Activated CD8-positive, alpha-beta memory T cell treated with anti-CD3 and anti-CD28 coated beads, Interleukin-2, amount 50 U/mL, for 4 hours (primary cell): ENCODE data around the gene FAAP100.
A peak's percentile ranks its signal among the peaks of the same experiment; 100 is the strongest.
"Not testable (repeated sequence)": the region's sequence is repeated elsewhere in the genome, so short reads cannot be mapped to it uniquely, and the experiment has no call there.

Source experiments
- DNase-seq: peaks from one replicate; pipeline ENCODE4 v3.0.0-alpha.2; 2020

The FAAP100 gene

GRCh38 chr17:81552244-81553017 lies at the start of gene FAAP100:
TSS of gene FAAP100 (minus strand) at chr17:81552353. CDS start at chr17:81552330, 23 bp downstream.
- peak; percentile 79 for DNase-seq

GRCh38 chr17:81601525-81602120 lies 49.5 kb upstream of the FAAP100 start:
- DNase-seq = peak; percentile 27

GRCh38 chr17:81599719-81600486 lies 47.8 kb upstream of the FAAP100 start:
- DNase-seq = no peak

GRCh38 chr17:81593105-81593871 lies 41.1 kb upstream of the FAAP100 start:
- no peak for DNase-seq

- DNase-seq = no peak
These were observed 39.8 kb upstream of the FAAP100 start for GRCh38 chr17:81591971-81592370.

- DNase-seq = no peak
These were observed 38.0 kb upstream of the FAAP100 start for GRCh38 chr17:81590121-81590520.

- DNase-seq = no peak
These were observed 37.5 kb upstream of the FAAP100 start for GRCh38 chr17:81589612-81590011.

DNA sequence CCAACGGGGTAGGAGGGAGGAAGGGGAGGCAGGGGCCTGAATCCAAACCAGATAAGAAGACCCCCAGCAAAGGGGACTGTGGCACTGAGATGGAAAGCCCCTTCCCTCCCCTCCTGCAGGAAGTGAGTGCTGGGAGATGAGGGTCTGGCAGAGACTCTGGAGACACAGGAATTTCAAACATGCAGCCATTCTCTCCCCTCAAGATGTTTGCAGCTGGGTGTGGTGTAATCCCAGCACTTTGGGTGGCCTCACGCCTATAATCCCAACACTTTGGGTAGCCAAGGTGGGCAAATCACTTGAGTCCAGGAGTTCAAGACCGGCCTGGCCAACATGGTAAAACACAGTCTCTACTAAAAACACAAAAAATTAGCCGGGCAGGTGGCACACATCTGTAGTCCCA lies 33.9 kb upstream of the FAAP100 start:
- DNase-seq = no peak

DNA sequence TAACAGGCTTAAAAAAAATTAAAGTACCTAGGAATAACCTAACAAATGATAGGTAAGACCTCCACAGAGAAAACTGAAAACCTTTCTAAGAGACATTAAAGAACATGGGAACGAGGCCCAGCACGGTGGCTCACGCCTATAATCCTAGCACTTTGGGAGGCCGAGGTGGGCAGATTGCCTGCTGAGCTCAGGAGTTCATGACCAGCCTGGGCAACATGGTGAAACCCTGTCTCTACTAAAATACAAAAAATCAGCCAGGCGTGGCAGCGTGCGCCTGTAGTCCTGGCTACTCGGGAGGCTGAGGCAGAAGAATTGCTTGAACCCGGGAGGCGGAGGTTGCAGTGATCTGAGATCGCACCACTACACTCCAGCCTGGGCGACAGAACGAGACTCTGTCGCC lies 32.6 kb upstream of the FAAP100 start:
- not testable (repeated sequence) for DNase-seq

- no peak for DNase-seq
These were observed 31.6 kb upstream of the FAAP100 start for GRCh38 chr17:81583589-81584342.

GRCh38 chr17:81582749-81583148 lies 30.6 kb upstream of the FAAP100 start:
- DNase-seq = no peak

- DNase-seq = no peak
These were observed 30.2 kb upstream of the FAAP100 start for GRCh38 chr17:81582341-81582740.

DNA sequence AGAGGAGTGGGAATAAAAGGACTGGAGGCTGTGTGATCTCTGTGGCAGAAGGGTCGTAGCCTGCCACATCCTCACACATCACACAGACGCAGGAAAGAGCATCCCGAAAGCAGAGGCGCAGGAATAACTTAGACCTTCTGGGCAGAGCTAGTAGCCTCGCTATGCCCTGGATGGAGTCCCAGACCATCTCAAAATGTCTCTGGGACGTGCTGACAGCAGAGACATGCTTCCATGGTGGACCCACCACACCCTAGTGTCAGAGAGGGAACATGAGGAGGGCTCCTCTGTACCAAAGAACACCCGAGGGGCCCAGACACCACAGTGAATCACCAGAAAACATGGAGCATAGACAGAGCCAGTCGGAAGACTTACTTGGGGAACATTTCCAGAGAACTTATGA lies 29.6 kb upstream of the FAAP100 start:
- no peak for DNase-seq

DNA sequence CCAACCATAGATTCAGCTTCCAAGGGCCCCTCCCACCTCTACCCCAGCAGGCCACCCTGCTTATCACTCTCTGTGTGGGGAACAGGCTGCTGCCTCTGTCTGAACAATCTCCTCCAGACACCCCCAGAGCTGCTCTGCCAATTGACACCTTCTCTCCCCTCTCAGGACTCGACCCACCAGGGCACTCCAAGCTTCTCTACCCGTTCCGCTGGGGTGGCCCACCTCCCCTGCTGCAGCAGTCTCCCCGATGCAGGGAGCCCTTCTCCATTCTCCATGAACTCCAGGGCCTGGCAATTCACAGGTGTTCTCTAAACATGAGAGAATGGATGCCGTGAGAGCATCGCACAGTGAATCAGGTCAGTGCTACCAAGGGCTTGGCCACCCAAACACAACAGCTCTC lies 28.3 kb upstream of the FAAP100 start:
- DNase-seq = no peak

GRCh38 chr17:81579821-81580321 lies 27.7 kb upstream of the FAAP100 start:
- no peak for DNase-seq

- DNase-seq = no peak
These were observed 27.1 kb upstream of the FAAP100 start for GRCh38 chr17:81579298-81579697.

DNA sequence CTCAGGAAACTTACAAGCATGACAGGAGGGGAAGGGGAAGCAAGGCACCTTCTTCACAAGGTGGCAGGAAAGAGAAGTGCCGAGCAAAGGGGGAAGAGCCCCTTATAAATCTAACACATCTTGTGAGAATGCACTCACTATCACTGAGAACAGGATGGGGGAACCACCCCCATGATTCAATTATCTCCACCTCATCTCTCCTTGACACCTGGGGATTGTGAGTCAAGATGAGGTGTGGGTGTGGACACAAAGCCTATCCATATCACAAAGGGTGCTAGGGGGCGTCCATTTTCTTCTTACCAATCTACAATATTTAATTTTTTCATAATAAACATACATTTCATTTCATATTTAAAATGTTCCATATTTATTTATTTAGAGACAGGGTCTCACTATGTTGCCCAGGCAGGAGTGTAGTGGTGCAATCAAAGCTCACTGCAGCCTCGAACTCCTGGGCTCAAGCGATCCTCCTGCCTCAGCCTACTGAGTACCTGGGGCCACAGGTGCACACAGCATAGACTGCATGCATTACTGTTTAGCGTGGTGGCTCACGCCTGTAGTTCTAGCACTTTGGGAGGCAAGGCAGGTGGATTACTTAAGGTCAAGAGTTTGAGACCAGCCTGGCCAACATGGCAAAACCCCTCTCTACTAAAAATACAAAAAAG lies 26.5 kb upstream of the FAAP100 start:
- DNase-seq = no peak

GRCh38 chr17:81578038-81578441 lies 25.9 kb upstream of the FAAP100 start:
- no peak for DNase-seq

DNA sequence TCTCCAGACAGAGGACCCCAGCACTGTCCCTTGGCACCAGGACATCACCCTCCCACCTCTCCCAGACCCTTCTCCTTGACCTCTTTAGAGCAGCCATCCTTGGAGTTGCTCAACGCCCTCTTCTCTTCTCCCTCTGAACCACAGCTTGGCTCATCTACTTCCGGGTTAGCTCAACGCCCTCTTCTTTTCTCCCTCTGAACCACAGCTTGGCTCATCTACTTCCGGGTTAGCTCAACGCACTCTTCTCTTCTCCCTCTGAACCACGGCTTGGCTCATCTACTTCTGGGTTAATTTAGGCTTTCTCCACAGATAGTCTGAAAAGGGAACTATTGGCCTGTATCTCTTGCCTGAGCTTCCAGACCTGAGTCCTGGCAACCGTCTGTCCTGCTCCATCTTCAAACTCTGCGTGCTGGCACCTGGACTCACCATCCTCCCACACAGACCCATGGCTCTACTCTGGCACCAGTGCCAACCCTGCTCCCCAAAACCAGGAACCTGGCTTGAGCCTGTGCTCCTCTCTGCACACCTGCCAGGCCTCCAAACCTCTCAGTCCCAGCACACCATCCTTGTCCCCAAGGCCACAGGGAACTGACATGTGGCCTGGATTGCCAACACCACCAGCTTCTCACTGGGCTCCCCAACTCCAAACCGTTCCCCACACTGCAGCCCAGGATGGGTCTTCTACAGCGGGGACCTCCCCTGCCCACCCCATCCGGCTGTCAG lies 25.3 kb upstream of the FAAP100 start:
- no peak for DNase-seq

GRCh38 chr17:81576621-81577277 lies 24.6 kb upstream of the FAAP100 start:
- no peak for DNase-seq
